H9 (cell line): Measurements from ENCODE around the gene CHSY1. TPM values are rescaled to one million over a fixed set of nuclear protein-coding genes. Genes with fewer than 3 reads are reported as not detected.

Experiments
- DNase-seq: peaks from one replicate; pipeline ENCODE4 v3.0.0-alpha.2; 2017
- H2AFZ ChIP-seq: one replicate; pipeline ENCODE4 v1.6.1; 2013; ENCODE audit warnings: mild to moderate bottlenecking, low read length, control low read depth, moderate library complexity
- H2AK5ac ChIP-seq: 2 replicates; pipeline ENCODE4 v1.6.1; 2013; ENCODE audit warnings: low read length, control low read depth, mixed read lengths; ENCODE audit not compliant: insufficient read length
- H2BK120ac ChIP-seq: one replicate; pipeline ENCODE4 v1.6.1; 2013; ENCODE audit warnings: low read depth, mild to moderate bottlenecking, low read length, control low read depth, inconsistent platforms; ENCODE audit not compliant: poor library complexity, severe bottlenecking
- H2BK12ac ChIP-seq: 2 replicates; pipeline ENCODE4 v1.6.1; 2013; ENCODE audit warnings: low read length, control low read depth, mixed read lengths, low read depth; ENCODE audit not compliant: insufficient read length
- H2BK15ac ChIP-seq: 2 replicates; pipeline ENCODE4 v1.6.1; 2013; ENCODE audit warnings: low read depth, low read length, control low read depth
- H2BK20ac ChIP-seq: one replicate; pipeline ENCODE4 v1.6.1; 2013; ENCODE audit warnings: low read depth, mild to moderate bottlenecking, low read length, control low read depth, inconsistent platforms; ENCODE audit not compliant: poor library complexity, severe bottlenecking
- H2BK5ac ChIP-seq: 2 replicates; pipeline ENCODE4 v1.6.1; 2013; ENCODE audit warnings: low read length, control low read depth, mixed read lengths; ENCODE audit not compliant: insufficient read length
- H3K14ac ChIP-seq: 2 replicates; pipeline ENCODE4 v1.6.1; 2013; ENCODE audit warnings: low read length, control low read depth; ENCODE audit not compliant: insufficient read depth
- H3K18ac ChIP-seq: 2 replicates; pipeline ENCODE4 v1.6.1; 2013; ENCODE audit warnings: low read depth, mild to moderate bottlenecking, mixed read lengths, low read length, control low read depth; ENCODE audit not compliant: insufficient read length
- H3K23ac ChIP-seq: 2 replicates; pipeline ENCODE4 v1.6.1; 2013; ENCODE audit warnings: low read length, control low read depth, mixed read lengths, low read depth; ENCODE audit not compliant: insufficient read length
- H3K23me2 ChIP-seq: 2 replicates; pipeline ENCODE4 v1.6.1; 2013; ENCODE audit warnings: low read depth, mild to moderate bottlenecking, mixed read lengths, low read length, control low read depth; ENCODE audit not compliant: insufficient read length, poor library complexity, severe bottlenecking
- H3K27ac ChIP-seq: 2 replicates; pipeline ENCODE4 v1.5.1; 2013; ENCODE audit warnings: low read length, control low read depth, mixed read lengths, low read depth; ENCODE audit not compliant: insufficient read length
- H3K27me3 ChIP-seq: 2 replicates; pipeline ENCODE4 v1.6.1; 2013; ENCODE audit warnings: low read length, control low read depth, inconsistent platforms; ENCODE audit not compliant: insufficient read depth
- H3K4ac ChIP-seq: 2 replicates; pipeline ENCODE4 v1.6.1; 2013; ENCODE audit warnings: low read depth, mild to moderate bottlenecking, control low read depth, inconsistent platforms, low read length, moderate library complexity
- H3K4me1 ChIP-seq: 2 replicates; pipeline ENCODE4 v1.6.1; 2013; ENCODE audit warnings: low read length, control low read depth, inconsistent platforms; ENCODE audit not compliant: insufficient read depth
- H3K4me2 ChIP-seq: 2 replicates; pipeline ENCODE4 v1.6.1; 2013; ENCODE audit warnings: low read length, control low read depth, mixed read lengths; ENCODE audit not compliant: insufficient read length, insufficient read depth
- H3K56ac ChIP-seq: 2 replicates; pipeline ENCODE4 v1.6.1; 2013; ENCODE audit warnings: low read depth, mild to moderate bottlenecking, mixed read lengths, low read length, control low read depth; ENCODE audit not compliant: insufficient read length
- H3K79me1 ChIP-seq: 2 replicates; pipeline ENCODE4 v1.6.1; 2013; ENCODE audit warnings: low read depth, mild to moderate bottlenecking, moderate library complexity, low read length, control low read depth, inconsistent platforms; ENCODE audit not compliant: insufficient read depth, poor library complexity, severe bottlenecking
- H3K79me2 ChIP-seq: 2 replicates; pipeline ENCODE4 v1.6.1; 2013; ENCODE audit warnings: low read length, control low read depth, inconsistent platforms; ENCODE audit not compliant: insufficient read depth
- H3K9ac ChIP-seq: 2 replicates; pipeline ENCODE4 v1.6.1; 2013; ENCODE audit warnings: low read length, control low read depth, mixed read lengths; ENCODE audit not compliant: insufficient read length; ENCODE audit errors: extremely low read depth
- H3K9me3 ChIP-seq: one replicate; pipeline ENCODE4 v1.6.1; 2013; ENCODE audit warnings: low read depth, low read length, inconsistent platforms; ENCODE audit not compliant: control insufficient read depth
- H3T11ph ChIP-seq: one replicate; pipeline ENCODE4 v1.6.1; 2013; ENCODE audit warnings: mild to moderate bottlenecking, low read length, control low read depth, inconsistent platforms
- H4K20me1 ChIP-seq: one replicate; pipeline ENCODE4 v1.6.1; 2013; ENCODE audit not compliant: control insufficient read depth, insufficient read length, insufficient read depth
- H4K5ac ChIP-seq: 2 replicates; pipeline ENCODE4 v1.6.1; 2013; ENCODE audit warnings: low read depth, mild to moderate bottlenecking, mixed read lengths, low read length, control low read depth; ENCODE audit not compliant: insufficient read length
- H4K8ac ChIP-seq: replicated peaks from 2 replicates; pipeline ENCODE4 v1.6.1; 2013; ENCODE audit warnings: low read length, control low read depth, mixed read lengths, low read depth; ENCODE audit not compliant: insufficient read length
- H4K91ac ChIP-seq: 2 replicates; pipeline ENCODE4 v1.6.1; 2013; ENCODE audit warnings: low read depth, mild to moderate bottlenecking, moderate library complexity, mixed read lengths, low read length, control low read depth; ENCODE audit not compliant: insufficient read length
- H3K27ac Mint-ChIP-seq, 3 experiments: 2 replicates in 2 of 3; 3 replicates in 1 of 3; pipeline ENCODE4 v1.8.0; 2020 to 2021; ENCODE audit warnings: mixed read lengths in 3 of 3, mild to moderate bottlenecking in 1 of 3, moderate library complexity in 1 of 3
- H3K27me3 Mint-ChIP-seq: 2 replicates; pipeline ENCODE4 v1.8.0; 2021; ENCODE audit warnings: low read depth, mild to moderate bottlenecking, moderate library complexity, mixed read lengths
- H3K36me3 Mint-ChIP-seq, 3 experiments: 2 replicates in 2 of 3; 3 replicates in 1 of 3; pipeline ENCODE4 v1.8.0; 2020 to 2021; ENCODE audit warnings: low read depth in 3 of 3, mixed read lengths in 3 of 3; ENCODE audit not compliant: insufficient read depth in 1 of 3
- H3K4me1 Mint-ChIP-seq, 2 experiments: 2 replicates each; pipeline ENCODE4 v1.8.0; 2020; ENCODE audit warnings: mixed read lengths in 2 of 2
- H3K4me3 Mint-ChIP-seq, 2 experiments: 2 replicates in 1 of 2; 3 replicates in 1 of 2; pipeline ENCODE4 v1.8.0; 2020 to 2021; ENCODE audit warnings: mild to moderate bottlenecking in 2 of 2, mixed read lengths in 2 of 2, moderate library complexity in 1 of 2
- H3K9me3 Mint-ChIP-seq, 2 experiments: 2 replicates in 1 of 2; 3 replicates in 1 of 2; pipeline ENCODE4 v1.8.0; 2020; ENCODE audit warnings: mild to moderate bottlenecking in 2 of 2, mixed read lengths in 2 of 2, moderate library complexity in 1 of 2
- CTCF ChIP-seq: fragments of 200-600 bp; sonication (generic); conservative IDR thresholded peaks from 3 replicates; pipeline ENCODE4 v1.8.0; 2021; ENCODE audit warnings: antibody characterized with exemption, mild to moderate bottlenecking
- WGBS: extraction: QIAGEN DNeasy Blood & Tissue Kit; methylation state at CpG from one replicate; pipeline ENCODE4 v1.1.7; 2013; ENCODE audit warnings: missing lambda C conversion rate, low lambda C conversion rate, mixed read lengths; ENCODE audit not compliant: insufficient read length; ENCODE audit errors: extremely low coverage; 5-methylcytosine and 5-hydroxymethylcytosine counted together
- total RNA-seq: library from RNA; stranded (reverse); gene quantifications from 2 replicates; pipeline ENCODE4 v1.2.1, GENCODE V29; 2021

CHSY1 gene
- total RNA-seq, 1 experiment from 2014 or later, result 68.3 TPM

- H4K5ac ChIP-seq, result no peak overlapping the region
- H3K27me3 Mint-ChIP-seq, result peaks cover 3% of the 10 kb centered on the region
- no peaks in the 10 kb centered on the region for H3K79me2 ChIP-seq
- H3K9ac ChIP-seq, result no peak overlapping the region
- H2AFZ ChIP-seq, result no peak overlapping the region
- H3K56ac ChIP-seq, result no peak overlapping the region
- no peak overlapping the region for H3K4me2 ChIP-seq
- H2AK5ac ChIP-seq, result no peak overlapping the region
- no peaks in the 10 kb centered on the region for H3K4me1 ChIP-seq
- no peak overlapping the region for H2BK5ac ChIP-seq
- no peak overlapping the region for H3K14ac ChIP-seq
- H2BK120ac ChIP-seq, result no peak overlapping the region
- H4K20me1 ChIP-seq, result no peaks in the 10 kb centered on the region
- no peak overlapping the region for H3K27ac ChIP-seq
- H2BK20ac ChIP-seq, result no peak overlapping the region
- no CpG with 5 or more reads among the region's 2 CpGs for WGBS
- H3K23ac ChIP-seq, result no peak overlapping the region
- H3K4me1 Mint-ChIP-seq, result no peaks in the 10 kb centered on the region; a peak in 1 of 4 replicates
- H3K4me3 Mint-ChIP-seq, result no peak overlapping the region
- TF ChIP-seq CTCF, result no peak
- no peak for DNase-seq
- H4K8ac ChIP-seq, result no peak overlapping the region
- H3K9me3 ChIP-seq, result peaks cover 5% of the 10 kb centered on the region
- H3K23me2 ChIP-seq, result no peaks in the 10 kb centered on the region
- H4K91ac ChIP-seq, result no peak overlapping the region
- H3K36me3 Mint-ChIP-seq, result peaks cover 19 to 35% (median 26%) of the 10 kb centered on the region in 3 experiments
- no peak overlapping the region for H2BK12ac ChIP-seq
- H3K27me3 ChIP-seq, result no peaks in the 10 kb centered on the region
- H3T11ph ChIP-seq, result no peak overlapping the region
- H3K9me3 Mint-ChIP-seq, result peaks cover 37% of the 10 kb centered on the region in 2 experiments
- no peak overlapping the region for H3K18ac ChIP-seq
- no peak overlapping the region for H2BK15ac ChIP-seq
- no peaks in the 10 kb centered on the region for H3K79me1 ChIP-seq
- no peak overlapping the region for H3K27ac Mint-ChIP-seq
- no peak overlapping the region for H3K4ac ChIP-seq
These were observed 85.9 kb downstream of the CHSY1 start for GRCh38 chr15:101165905-101166471.
